Measurements from ENCODE around the gene EDN2.

EDN2 gene

DNA sequence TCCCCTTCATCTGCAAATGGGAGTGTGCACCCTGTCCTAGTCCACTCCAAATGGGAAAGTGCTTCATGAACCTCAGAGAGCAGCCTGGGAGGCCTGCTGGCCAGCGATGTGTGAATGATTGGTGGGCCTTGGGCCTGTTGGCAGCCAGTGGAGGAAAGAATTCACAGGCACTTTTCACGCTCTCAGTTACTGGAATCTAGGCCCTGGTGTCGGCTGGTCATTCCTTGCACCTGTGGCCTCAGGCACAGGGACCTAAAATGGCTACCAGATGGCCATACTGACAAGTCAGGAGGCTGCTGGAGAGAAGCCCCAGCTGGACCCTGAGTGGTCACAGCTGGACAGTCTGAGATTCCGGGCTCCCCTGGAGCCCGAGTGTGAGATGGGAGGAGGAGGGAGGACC lies 18.4 kb upstream of the EDN2 start:
- Histone ChIP-seq H3K4me3 (ENCODE audit: low read depth, low read length) (no peak overlapping the region), H3K4me1 (ENCODE audit: control insufficient read depth, insufficient read depth, low read length) (no peaks in the 10 kb centered on the region), H3K9me3 (ENCODE audit: control insufficient read depth, insufficient read depth, low read depth, low read length) (no peaks in the 10 kb centered on the region), H3K27ac (ENCODE audit: extremely low read depth, low read depth, low read length) (no peak overlapping the region), H3K36me3 (ENCODE audit: control insufficient read depth in 2 of 2, insufficient read depth in 1 of 2, low read length in 2 of 2) (no peaks in the 10 kb centered on the region)
- no peak for TF ChIP-seq ZNF561 (tag by site-specific recombination; IDR thresholded peaks at IDR 0.05; ENCODE audit: borderline replicate concordance)
- no peak for TF ChIP-seq ZNF174 (tag by site-specific recombination; IDR thresholded peaks at IDR 0.05)
- no peak for TF ChIP-seq ZNF704 (tag by site-specific recombination; IDR thresholded peaks at IDR 0.05)
- TF ChIP-seq ZNF404 (tag by site-specific recombination; IDR thresholded peaks at IDR 0.05) = no peak
- no peak for TF ChIP-seq ZFHX2 (tag by site-specific recombination; conservative IDR thresholded peaks at IDR 0.05)
- no peak for TF ChIP-seq SP2 (tag by site-specific recombination; IDR thresholded peaks at IDR 0.05)
- TF ChIP-seq, protein P1, sequence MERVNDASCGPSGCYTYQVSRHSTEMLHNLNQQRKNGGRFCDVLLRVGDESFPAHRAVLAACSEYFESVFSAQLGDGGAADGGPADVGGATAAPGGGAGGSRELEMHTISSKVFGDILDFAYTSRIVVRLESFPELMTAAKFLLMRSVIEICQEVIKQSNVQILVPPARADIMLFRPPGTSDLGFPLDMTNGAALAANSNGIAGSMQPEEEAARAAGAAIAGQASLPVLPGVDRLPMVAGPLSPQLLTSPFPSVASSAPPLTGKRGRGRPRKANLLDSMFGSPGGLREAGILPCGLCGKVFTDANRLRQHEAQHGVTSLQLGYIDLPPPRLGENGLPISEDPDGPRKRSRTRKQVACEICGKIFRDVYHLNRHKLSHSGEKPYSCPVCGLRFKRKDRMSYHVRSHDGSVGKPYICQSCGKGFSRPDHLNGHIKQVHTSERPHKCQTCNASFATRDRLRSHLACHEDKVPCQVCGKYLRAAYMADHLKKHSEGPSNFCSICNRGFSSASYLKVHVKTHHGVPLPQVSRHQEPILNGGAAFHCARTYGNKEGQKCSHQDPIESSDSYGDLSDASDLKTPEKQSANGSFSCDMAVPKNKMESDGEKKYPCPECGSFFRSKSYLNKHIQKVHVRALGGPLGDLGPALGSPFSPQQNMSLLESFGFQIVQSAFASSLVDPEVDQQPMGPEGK (tag by site-specific recombination; IDR thresholded peaks at IDR 0.05) = no peak
- TF ChIP-seq, protein P2, sequence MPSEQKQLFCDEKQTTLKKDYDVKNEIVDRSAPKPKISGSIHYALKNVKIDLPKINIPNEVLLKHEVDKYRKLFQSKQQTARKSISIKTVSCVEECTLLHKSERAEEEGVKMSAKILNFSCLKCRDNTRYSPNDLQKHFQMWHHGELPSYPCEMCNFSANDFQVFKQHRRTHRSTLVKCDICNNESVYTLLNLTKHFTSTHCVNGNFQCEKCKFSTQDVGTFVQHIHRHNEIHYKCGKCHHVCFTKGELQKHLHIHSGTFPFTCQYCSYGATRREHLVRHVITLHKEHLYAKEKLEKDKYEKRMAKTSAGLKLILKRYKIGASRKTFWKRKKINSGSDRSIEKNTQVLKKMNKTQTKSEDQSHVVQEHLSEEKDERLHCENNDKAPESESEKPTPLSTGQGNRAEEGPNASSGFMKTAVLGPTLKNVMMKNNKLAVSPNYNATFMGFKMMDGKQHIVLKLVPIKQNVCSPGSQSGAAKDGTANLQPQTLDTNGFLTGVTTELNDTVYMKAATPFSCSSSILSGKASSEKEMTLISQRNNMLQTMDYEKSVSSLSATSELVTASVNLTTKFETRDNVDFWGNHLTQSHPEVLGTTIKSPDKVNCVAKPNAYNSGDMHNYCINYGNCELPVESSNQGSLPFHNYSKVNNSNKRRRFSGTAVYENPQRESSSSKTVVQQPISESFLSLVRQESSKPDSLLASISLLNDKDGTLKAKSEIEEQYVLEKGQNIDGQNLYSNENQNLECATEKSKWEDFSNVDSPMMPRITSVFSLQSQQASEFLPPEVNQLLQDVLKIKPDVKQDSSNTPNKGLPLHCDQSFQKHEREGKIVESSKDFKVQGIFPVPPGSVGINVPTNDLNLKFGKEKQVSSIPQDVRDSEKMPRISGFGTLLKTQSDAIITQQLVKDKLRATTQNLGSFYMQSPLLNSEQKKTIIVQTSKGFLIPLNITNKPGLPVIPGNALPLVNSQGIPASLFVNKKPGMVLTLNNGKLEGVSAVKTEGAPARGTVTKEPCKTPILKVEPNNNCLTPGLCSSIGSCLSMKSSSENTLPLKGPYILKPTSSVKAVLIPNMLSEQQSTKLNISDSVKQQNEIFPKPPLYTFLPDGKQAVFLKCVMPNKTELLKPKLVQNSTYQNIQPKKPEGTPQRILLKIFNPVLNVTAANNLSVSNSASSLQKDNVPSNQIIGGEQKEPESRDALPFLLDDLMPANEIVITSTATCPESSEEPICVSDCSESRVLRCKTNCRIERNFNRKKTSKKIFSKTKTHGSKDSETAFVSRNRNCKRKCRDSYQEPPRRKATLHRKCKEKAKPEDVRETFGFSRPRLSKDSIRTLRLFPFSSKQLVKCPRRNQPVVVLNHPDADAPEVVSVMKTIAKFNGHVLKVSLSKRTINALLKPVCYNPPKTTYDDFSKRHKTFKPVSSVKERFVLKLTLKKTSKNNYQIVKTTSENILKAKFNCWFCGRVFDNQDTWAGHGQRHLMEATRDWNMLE (tag by site-specific recombination; conservative IDR thresholded peaks at IDR 0.05; ENCODE audit: low read depth) = no peak
- no peak for TF ChIP-seq ZNF768 (tag by site-specific recombination; IDR thresholded peaks at IDR 0.05)
- no peak for TF ChIP-seq ZNF202 (tag by site-specific recombination; IDR thresholded peaks at IDR 0.05; ENCODE audit: borderline replicate concordance)
- TF ChIP-seq ZBTB7A (tag by site-specific recombination; IDR thresholded peaks at IDR 0.05; ENCODE audit: low read depth) = no peak
- TF ChIP-seq GLIS1 (tag by site-specific recombination; IDR thresholded peaks at IDR 0.05) = no peak
- TF ChIP-seq ZNF398 (tag by site-specific recombination; IDR thresholded peaks at IDR 0.05) = no peak
- TF ChIP-seq ZNF335 (tag by site-specific recombination; conservative IDR thresholded peaks at IDR 0.05) = no peak
- TF ChIP-seq ZNF585B (tag by site-specific recombination; IDR thresholded peaks at IDR 0.05) = no peak
- no peak for TF ChIP-seq KLF7 (tag by site-specific recombination; IDR thresholded peaks at IDR 0.05; ENCODE audit: borderline replicate concordance)
- TF ChIP-seq, protein P3, sequence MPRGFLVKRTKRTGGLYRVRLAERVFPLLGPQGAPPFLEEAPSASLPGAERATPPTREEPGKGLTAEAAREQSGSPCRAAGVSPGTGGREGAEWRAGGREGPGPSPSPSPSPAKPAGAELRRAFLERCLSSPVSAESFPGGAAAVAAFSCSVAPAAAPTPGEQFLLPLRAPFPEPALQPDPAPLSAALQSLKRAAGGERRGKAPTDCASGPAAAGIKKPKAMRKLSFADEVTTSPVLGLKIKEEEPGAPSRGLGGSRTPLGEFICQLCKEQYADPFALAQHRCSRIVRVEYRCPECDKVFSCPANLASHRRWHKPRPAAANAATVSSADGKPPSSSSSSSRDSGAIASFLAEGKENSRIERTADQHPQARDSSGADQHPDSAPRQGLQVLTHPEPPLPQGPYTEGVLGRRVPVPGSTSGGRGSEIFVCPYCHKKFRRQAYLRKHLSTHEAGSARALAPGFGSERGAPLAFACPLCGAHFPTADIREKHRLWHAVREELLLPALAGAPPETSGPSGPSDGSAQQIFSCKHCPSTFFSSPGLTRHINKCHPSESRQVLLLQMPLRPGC (tag by site-specific recombination; IDR thresholded peaks at IDR 0.05) = no peak
- TF ChIP-seq ZBTB1 (tag by site-specific recombination; IDR thresholded peaks at IDR 0.05) = no peak
- CTCF ChIA-PET = interaction anchor here (1.2 to 2.8 kb wide), 2 partner anchors 10 to 69 kb away, joined by 3 to 10 read pairs; no protein-coding TSS in a partner anchor
- POLR2A ChIA-PET = no interaction called here

All from HEK293 (cell line).